ENCODE measurements around the gene EI24. TPM values are rescaled to one million over a fixed set of nuclear protein-coding genes. Genes with fewer than 3 reads are reported as not detected.

EI24 gene
- total and polyA plus RNA-seq, 9 of the 15 experiments (the other 6 are each of a cell fraction or from before 2014, with no cell fraction given): 50.4 to 260 (median 168) TPM

DNA sequence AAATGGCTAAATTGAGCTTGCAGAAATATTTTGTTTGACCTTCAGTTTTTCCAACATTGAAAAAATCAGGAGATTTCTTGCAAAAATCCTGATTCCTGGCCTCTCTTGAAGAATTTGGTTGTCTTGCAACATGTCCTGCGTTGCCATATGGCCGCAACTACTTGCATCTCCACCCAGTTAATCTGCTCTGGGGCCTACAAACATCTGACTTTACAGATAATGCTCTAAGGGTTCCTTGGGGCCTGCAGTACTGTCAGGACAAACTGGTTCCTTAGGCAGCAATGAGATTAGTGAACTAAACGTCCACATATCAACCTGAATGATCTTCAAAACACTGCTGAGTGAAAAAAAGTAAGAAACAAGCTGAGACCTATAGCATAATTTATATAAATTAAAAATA lies 36.6 kb upstream of the EI24 start (continued):
- no peak for TF ChIP-seq STAG1 (CRISPR knock-in tag; IDR thresholded peaks at IDR 0.05; ENCODE audit: borderline replicate concordance)
- TF ChIP-seq, protein P1, sequence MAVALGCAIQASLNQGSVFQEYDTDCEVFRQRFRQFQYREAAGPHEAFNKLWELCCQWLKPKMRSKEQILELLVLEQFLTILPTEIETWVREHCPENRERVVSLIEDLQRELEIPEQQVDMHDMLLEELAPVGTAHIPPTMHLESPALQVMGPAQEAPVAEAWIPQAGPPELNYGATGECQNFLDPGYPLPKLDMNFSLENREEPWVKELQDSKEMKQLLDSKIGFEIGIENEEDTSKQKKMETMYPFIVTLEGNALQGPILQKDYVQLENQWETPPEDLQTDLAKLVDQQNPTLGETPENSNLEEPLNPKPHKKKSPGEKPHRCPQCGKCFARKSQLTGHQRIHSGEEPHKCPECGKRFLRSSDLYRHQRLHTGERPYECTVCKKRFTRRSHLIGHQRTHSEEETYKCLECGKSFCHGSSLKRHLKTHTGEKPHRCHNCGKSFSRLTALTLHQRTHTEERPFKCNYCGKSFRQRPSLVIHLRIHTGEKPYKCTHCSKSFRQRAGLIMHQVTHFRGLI (CRISPR knock-in tag; IDR thresholded peaks at IDR 0.05): no peak
- TF ChIP-seq NFIX (CRISPR knock-in tag; IDR thresholded peaks at IDR 0.05; ENCODE audit: low read depth): no peak
- no peak for TF ChIP-seq FIP1L1 (IDR thresholded peaks at IDR 0.05; ENCODE audit: low read depth, low read length, poor library complexity, severe bottlenecking)
- no peak for TF ChIP-seq ZFP1 (CRISPR knock-in tag; IDR thresholded peaks at IDR 0.05)
- no peak for TF ChIP-seq BRF1 (IDR thresholded peaks at IDR 0.05; ENCODE audit: borderline replicate concordance, extremely low read depth, insufficient read length)
- TF ChIP-seq, protein P2, sequence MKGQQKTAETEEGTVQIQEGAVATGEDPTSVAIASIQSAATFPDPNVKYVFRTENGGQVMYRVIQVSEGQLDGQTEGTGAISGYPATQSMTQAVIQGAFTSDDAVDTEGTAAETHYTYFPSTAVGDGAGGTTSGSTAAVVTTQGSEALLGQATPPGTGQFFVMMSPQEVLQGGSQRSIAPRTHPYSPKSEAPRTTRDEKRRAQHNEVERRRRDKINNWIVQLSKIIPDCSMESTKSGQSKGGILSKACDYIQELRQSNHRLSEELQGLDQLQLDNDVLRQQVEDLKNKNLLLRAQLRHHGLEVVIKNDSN (CRISPR knock-in tag; IDR thresholded peaks at IDR 0.05): no peak
- TF ChIP-seq ERF (CRISPR knock-in tag; IDR thresholded peaks at IDR 0.05): no peak
- no peak for TF ChIP-seq STAT5B (CRISPR knock-in tag; IDR thresholded peaks at IDR 0.05)
- TF ChIP-seq, protein P3, sequence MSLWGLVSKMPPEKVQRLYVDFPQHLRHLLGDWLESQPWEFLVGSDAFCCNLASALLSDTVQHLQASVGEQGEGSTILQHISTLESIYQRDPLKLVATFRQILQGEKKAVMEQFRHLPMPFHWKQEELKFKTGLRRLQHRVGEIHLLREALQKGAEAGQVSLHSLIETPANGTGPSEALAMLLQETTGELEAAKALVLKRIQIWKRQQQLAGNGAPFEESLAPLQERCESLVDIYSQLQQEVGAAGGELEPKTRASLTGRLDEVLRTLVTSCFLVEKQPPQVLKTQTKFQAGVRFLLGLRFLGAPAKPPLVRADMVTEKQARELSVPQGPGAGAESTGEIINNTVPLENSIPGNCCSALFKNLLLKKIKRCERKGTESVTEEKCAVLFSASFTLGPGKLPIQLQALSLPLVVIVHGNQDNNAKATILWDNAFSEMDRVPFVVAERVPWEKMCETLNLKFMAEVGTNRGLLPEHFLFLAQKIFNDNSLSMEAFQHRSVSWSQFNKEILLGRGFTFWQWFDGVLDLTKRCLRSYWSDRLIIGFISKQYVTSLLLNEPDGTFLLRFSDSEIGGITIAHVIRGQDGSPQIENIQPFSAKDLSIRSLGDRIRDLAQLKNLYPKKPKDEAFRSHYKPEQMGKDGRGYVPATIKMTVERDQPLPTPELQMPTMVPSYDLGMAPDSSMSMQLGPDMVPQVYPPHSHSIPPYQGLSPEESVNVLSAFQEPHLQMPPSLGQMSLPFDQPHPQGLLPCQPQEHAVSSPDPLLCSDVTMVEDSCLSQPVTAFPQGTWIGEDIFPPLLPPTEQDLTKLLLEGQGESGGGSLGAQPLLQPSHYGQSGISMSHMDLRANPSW (CRISPR knock-in tag; IDR thresholded peaks at IDR 0.05): no peak
- TF ChIP-seq YBX1 (IDR thresholded peaks at IDR 0.05): no peak
- TF ChIP-seq, protein P4, sequence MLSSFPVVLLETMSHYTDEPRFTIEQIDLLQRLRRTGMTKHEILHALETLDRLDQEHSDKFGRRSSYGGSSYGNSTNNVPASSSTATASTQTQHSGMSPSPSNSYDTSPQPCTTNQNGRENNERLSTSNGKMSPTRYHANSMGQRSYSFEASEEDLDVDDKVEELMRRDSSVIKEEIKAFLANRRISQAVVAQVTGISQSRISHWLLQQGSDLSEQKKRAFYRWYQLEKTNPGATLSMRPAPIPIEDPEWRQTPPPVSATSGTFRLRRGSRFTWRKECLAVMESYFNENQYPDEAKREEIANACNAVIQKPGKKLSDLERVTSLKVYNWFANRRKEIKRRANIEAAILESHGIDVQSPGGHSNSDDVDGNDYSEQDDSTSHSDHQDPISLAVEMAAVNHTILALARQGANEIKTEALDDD (IDR thresholded peaks at IDR 0.05): peak; percentile 96
- no peak for TF ChIP-seq CBX1 (IDR thresholded peaks at IDR 0.05; ENCODE audit: low read depth)
- 0 out of 2 replicates have a peak, but pooled peaks have one; percentile 36 for TF ChIP-seq CREB1 (IDR thresholded peaks at IDR 0.05)
- no peak for TF ChIP-seq CREB1 (CRISPR knock-in tag; IDR thresholded peaks at IDR 0.05)
- peak; percentile 83 for TF ChIP-seq CXXC5 (CRISPR knock-in tag; IDR thresholded peaks at IDR 0.05)
- peak; percentile 75; the same call in 1 of the 2 replicates for TF ChIP-seq NCOA1 (IDR thresholded peaks at IDR 0.05; ENCODE audit: low read depth)
- TF ChIP-seq ZNF77 (CRISPR knock-in tag; IDR thresholded peaks at IDR 0.05): no peak
- peak; percentile 86 for TF ChIP-seq SMARCE1 (IDR thresholded peaks at IDR 0.05)
- TF ChIP-seq, protein P5, sequence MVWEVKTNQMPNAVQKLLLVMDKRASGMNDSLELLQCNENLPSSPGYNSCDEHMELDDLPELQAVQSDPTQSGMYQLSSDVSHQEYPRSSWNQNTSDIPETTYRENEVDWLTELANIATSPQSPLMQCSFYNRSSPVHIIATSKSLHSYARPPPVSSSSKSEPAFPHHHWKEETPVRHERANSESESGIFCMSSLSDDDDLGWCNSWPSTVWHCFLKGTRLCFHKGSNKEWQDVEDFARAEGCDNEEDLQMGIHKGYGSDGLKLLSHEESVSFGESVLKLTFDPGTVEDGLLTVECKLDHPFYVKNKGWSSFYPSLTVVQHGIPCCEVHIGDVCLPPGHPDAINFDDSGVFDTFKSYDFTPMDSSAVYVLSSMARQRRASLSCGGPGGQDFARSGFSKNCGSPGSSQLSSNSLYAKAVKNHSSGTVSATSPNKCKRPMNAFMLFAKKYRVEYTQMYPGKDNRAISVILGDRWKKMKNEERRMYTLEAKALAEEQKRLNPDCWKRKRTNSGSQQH (CRISPR knock-in tag; IDR thresholded peaks at IDR 0.05): no peak
- TF ChIP-seq ZNF316 (IDR thresholded peaks at IDR 0.05): peak; percentile 18; the same call in 1 of the 2 replicates
- no peak for TF ChIP-seq HNRNPLL (IDR thresholded peaks at IDR 0.05; ENCODE audit: low read depth, low read length, poor library complexity, severe bottlenecking)
- TF ChIP-seq ZNF583 (CRISPR knock-in tag; IDR thresholded peaks at IDR 0.05): no peak
- TF ChIP-seq SAP30 (IDR thresholded peaks at IDR 0.05; ENCODE audit: borderline replicate concordance, insufficient read depth, low read depth, low read length, poor library complexity, severe bottlenecking): no peak
